Epidermal melanocyte (primary cell): ENCODE measurements around the gene AP2B1.
"Not testable (repeated sequence)": the region's sequence is repeated elsewhere in the genome, so short reads cannot be mapped to it uniquely, and the experiment has no call there.

Source experiments
- DNase-seq: peaks from one replicate; pipeline ENCODE4 v3.0.0; 2011; ENCODE audit warnings: low spot score; ENCODE audit not compliant: insufficient read length

Gene AP2B1

DNA sequence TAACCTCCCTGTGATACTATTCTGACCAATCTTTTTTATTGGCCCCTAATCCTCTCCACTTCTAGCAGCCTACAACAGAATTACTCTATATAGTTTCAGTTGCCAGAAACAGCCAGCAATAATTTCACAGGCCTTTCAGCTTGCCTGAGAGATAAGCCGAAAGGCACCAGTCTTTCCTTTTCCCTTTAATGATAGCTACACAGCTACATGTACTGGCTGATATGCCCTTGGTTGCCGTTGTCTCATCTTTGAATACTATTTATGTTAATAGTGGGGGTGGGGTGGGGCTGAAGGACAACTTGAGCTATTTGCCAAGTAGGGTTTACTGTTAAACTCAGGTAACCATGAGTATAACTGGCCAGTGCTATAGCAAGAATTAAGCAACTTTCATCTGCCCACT is 108.5 kb downstream of the AP2B1 start:
- DNase-seq: no peak

DNA sequence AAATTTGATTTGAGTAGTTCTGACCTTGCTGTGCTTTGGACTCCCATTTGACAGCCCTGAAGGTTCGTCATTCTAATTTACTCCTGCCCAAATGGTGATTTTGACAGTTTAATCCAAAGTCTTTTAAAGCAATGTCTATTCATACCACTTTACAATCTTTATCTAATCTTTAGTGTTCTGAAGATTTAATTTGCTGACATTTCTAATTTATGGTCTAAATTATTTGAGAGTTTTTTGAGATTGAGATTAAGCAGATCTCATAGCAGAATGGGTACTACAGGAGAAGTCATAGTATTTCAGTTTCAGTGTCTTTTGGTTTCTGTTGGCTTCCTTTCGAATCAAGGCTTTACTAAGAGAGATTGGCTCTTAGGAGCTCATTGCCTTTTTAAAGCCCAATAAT is 111.7 kb downstream of the AP2B1 start:
- no peak for DNase-seq

DNA sequence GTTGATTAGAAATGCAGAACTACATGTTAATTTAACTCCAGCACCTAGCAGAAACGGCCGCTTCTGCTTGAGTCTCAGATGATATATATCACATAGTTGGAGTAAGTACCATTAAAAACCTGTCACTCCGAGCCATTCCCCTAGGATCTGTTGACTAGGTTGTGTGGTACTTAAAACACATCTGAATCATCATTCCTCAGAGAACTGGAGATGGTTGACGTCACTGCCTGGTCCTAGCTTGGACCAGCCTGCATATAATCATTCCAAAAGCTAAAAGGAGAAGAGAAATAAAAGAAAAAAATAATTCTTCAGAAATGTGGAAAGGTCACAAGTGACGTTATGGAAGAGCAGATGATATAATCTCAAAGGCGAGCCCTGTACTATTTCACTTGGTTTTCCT is 113.0 kb downstream of the AP2B1 start:
- DNase-seq: no peak

DNA sequence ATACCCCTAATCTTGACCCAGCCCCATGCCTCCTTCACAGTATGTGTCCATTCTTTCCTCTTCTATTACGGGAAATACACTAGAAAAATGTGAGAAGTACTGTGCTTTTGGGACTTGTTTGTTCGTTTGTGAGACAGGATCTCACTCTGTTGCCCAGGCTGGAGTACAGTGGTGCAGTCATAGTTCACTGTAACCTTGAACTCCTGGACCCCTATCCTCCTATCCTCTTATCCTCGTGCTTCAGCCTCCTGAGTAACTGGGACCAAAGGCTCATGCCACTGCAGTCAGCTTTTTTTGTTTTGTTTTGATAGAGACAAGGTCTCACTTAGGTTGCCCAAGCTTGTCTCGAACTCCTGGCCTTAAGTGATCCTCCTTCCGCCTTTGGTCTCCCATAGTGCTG is 114.4 kb downstream of the AP2B1 start:
- no peak for DNase-seq

DNA sequence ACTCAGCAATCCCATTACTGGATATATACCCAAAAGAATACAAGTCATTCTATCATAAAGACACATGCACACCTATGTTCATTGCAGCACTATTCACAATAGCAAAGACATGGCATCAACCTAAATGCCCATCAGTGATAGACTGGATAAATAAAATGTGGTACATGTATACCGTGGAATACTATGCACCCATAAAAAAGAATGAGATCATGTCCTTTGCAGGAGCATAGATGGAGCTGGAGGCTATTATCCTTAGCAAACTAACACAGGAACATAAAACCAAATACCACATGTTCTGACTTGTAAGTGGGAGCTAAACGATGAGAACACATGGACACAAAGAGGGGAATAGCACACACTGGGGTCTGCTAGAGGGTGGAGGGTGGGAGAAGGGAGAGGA is 116.2 kb downstream of the AP2B1 start:
- not testable (repeated sequence) for DNase-seq

DNA sequence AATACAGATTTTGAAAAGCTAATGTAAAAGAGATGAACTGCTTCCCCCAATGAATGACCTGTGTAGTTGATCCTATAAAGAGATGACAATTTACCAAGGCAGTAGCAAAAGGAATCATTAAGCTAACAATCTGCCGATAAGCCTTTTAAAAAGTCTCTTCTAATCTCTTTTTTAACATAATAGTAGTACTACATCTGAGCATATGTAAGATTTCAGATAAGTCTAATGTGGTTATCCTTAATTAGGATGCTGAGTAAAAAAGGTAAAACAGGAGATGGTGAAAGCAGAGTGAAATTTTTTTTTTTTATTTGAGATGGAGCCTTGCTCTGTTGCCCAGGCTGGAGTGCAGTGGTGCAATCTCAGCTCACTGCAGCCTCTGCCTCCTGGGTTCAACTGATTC is 118.1 kb downstream of the AP2B1 start:
- no peak for DNase-seq

DNA sequence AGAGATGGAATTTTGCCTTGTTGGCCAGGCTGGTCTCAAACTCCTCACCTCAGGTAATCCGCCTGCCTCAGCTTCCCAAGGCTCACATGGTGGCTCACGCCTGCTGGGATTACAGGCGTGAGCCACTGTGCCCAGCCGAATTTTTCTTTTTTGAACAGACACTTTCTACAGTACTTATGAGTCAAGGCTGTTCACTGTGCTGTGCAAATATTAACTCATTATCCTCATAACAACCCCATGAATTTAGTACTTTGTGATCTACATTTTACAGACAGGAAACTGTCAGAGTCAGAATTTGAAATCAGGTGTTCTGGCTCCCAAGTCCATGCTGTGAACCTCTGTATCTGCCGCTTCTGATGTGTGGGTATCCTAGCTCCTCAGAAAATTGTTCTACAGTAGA is 118.6 kb downstream of the AP2B1 start:
- DNase-seq: no peak

DNA sequence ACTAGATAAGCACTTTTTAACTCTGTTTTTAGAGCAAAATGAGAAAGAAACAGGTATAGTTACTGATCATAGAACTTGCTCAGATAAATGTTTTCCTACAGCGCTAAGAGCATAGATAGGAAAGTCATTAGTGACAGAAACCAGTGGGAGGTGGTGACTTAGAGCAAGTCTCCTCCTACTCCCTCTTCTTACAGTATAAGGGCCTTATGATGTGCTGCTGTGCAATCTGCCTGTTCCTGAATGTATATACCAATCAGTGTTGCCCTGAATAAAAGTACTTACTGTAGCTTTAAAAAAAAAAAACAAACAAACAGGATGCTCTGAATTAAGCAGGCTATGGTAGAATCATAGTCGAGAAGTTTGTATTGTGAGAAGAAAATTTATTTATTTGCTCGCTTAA is 121.0 kb downstream of the AP2B1 start:
- DNase-seq: no peak

DNA sequence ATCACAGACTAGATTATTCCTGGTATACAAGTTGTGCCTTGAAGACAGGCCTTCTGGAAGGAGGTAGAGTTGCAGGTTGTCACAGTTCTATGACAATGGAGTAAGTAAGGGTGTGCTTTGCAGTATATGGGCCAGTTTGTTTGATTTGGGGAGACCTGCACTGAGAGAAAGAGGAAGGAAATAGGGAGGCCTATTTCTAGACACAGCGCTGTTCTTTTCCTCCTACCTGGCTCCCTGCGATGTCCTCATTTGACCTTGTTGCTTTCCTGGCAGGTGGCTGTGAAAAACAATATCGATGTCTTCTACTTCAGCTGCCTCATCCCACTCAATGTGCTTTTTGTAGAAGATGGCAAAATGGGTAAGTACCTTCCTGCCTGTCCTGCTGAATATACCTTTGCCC is 121.8 kb downstream of the AP2B1 start:
- DNase-seq: no peak

DNA sequence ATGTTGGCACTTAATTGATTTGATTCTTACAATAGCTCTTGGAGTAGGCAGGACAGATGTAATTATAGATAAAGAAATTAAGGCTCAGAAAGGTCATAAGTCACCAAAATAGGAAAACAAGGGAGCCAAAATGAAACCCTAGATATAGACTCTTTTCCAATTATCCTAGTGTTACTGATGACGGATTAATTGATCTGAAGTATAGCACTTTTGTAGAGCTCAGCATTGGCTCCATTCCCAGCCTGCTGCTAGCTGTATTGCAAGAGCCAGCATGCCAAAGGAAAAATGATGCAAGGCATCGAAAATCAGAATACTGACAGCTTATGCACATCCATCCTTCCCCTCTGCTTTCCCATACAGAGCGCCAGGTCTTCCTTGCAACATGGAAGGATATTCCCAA is 122.8 kb downstream of the AP2B1 start:
- DNase-seq: no peak

DNA sequence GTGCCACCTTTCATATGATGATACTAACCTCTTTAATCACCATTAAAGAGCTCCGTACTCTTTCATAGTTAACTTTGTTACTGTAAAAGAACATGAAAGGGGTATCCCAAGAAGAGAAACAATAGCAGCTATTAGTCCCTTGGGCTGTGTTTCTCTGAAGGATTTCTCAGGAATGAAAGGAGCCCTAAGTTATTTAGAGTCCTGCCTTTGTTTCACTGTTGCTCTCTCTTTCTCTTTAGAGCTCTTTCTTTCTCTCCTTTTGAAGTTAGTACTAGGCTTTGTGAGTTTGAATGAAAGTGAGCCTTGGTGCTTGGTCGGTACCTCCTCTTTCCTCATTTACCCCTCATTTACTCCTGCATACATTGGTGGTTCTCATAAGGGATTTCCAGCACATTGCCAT is 123.8 kb downstream of the AP2B1 start:
- DNase-seq: no peak

DNA sequence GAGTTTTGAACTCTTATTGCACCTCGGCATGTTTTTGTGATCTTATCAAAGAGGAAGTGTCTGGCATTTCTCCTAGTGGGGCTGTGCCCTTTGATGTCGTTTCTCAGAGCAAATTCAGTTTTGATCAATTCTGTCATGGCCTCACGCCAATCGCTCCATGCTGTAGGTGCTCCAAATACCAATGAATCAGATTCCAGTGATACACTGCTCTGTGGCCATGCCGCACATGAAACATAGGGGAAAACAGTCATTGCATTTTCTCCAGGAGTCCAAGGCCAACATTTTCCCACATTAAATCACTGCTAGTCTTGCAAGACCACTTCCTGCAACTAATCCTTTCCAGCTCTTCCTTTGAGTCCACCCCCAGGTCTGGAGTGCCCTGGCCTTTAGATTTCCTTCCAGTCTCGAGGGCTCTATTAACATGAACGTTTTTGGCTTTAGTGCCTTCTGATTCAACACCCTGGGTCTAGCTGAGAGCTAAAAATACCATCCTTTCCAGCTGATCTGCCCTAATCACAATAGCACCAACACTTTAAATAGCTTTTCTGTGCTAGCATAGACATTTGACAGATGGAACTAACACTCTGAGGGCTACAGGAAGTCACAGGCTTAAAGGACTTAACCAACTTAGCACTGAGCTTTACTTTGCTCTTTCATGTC is 126.1 kb downstream of the AP2B1 start:
- no peak for DNase-seq

DNA sequence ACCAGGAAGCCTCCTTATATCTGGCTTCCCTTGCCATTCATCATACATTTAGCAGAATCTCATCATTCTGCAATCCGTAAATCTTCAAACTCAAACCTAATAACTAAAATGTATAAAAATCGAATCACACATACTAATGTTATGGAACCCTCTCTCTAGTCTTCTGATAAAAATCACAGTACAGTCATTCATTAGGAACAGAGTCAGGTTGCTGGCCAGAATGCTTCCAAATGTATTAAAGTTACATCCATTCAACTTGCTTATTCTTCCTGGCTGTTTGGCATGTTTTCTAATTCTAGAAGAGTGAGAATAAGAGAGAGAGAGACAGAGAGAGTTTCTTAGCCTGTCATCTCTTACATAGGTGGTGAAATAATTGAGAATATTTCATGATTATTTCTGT is 127.9 kb downstream of the AP2B1 start:
- DNase-seq: no peak

DNA sequence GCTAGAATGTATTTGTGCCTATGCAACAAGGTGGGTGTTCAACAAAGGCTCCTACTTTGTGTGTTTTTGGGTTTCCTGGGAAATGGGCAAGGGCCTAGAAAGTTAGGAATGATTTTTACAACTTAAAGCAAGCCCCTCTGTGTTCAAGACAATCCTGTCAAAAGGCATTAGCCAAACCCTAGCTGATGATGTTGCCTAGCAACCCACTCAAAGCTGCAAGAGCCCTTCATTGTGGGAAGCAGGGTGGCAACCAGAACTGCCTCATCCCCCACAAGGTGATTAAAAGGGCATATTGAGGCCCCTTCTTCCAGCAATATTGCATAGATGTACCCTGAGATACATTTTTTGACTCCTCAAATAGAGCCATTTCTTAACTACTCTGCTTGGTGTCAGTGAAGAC is 128.3 kb downstream of the AP2B1 start:
- DNase-seq: no peak

DNA sequence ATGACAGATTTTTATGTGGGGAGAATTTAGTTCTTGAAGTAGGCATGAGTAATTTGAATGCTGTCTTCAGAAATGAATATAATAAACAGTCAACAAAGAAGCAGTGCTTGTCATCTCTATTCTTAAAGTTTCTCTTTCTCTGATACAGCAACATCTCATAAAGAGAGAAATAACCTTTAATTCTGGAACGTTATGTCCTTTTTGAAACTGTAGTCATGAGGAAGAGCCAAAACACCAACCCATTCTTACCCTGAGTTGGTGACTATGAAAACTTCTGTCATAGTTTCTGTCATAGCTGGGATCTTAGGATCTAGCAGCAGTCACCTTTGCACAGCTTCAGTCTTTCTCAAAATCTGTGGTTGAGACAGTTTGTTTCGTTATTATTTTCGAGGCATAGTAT is 129.1 kb downstream of the AP2B1 start:
- no peak for DNase-seq

DNA sequence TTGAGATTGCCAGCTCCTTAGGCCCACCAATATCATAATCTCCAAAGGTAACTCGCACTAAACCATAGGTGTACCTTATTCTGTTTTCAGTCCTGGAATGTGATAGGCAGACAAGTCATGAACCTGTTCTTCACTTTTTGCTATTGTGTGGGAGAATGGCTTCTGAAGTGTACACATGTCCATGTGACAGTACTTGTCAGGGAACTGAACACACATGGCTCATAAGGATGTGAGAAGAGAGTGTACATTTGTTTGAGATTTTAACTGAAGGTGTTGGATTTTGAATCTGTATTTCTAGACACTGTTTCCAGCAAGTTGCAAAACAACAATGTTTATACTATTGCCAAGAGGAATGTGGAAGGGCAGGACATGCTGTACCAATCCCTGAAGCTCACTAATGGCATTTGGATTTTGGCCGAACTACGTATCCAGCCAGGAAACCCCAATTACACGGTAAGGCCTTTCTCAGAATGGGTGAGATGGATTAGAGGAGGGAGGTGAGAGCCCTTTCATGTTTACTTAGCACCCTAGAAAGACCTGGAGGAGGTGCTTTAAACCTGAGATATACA is 129.9 kb downstream of the AP2B1 start:
- DNase-seq: no peak

DNA sequence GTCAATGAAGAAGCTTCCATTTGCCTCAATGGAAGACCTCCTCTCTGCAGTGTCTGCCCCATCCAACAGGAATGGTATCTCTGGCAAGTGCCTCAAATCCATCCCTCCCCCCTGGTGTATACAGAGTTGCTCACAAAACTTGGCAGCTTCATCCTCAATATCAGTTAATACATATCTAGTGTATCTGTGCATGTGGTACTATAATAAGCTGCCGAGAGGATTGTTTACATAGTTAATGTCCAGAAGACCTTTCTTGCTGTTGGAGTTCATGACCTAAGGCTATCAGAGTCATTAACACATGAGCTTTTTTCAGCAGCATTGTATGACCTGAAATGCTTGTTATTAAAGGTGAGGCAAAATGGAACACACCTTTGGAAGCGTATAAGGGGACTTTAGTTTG is 130.4 kb downstream of the AP2B1 start:
- DNase-seq: no peak

DNA sequence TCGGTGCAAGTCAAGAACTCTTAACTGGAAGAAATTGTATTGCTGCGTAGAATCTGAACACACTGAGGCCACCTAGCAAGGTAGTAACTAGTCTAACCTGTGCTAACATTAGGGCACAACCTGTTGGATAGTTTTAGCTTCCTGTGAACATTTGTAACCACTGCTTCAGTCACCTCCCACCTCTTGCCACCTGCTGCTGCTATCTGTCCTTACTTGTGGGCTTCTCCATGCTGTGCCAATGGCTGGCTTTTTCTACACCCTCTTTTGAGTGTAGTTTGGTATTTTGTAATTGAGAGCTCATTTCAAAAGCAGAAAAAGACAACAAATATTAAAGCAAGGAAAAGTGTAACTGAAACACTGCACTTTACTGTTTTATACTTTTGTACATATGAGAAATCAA is 136.6 kb downstream of the AP2B1 start:
- no peak for DNase-seq

DNA sequence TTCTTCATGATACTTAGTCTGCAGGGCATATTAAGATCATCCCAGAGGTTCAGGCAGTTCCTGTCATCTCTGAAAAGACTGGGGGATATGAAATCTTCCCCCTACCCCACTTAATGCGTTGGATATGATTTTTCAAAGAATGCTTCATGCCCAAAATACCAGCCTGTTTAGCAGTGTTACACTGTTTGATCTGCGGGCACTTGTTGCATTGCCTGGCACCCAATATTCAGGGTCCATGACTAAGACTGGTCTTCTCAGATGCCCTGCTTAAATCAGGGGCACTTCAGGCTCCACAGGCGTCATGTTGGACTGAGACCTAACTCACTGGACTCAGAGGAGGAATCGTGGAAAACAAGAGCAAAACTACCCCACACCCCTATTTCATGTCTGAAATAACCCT is 137.9 kb downstream of the AP2B1 start:
- DNase-seq: no peak

DNA sequence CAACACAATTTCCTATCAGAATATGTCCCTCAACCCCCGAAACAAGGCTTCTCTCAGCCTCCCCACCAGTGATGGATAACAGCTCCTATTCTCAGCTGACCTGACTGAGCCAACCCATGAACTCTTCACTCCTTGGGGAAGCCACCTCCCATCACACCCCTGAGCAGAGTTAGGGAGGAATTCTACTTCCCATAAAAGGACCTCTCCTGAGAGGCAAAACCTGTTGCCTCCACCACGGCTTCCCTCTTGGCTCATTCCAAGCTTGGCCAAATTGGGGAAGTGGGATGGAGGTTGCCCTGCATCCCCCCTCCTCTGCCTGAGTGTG is 138.6 kb downstream of the AP2B1 start:
- DNase-seq: no peak

DNA sequence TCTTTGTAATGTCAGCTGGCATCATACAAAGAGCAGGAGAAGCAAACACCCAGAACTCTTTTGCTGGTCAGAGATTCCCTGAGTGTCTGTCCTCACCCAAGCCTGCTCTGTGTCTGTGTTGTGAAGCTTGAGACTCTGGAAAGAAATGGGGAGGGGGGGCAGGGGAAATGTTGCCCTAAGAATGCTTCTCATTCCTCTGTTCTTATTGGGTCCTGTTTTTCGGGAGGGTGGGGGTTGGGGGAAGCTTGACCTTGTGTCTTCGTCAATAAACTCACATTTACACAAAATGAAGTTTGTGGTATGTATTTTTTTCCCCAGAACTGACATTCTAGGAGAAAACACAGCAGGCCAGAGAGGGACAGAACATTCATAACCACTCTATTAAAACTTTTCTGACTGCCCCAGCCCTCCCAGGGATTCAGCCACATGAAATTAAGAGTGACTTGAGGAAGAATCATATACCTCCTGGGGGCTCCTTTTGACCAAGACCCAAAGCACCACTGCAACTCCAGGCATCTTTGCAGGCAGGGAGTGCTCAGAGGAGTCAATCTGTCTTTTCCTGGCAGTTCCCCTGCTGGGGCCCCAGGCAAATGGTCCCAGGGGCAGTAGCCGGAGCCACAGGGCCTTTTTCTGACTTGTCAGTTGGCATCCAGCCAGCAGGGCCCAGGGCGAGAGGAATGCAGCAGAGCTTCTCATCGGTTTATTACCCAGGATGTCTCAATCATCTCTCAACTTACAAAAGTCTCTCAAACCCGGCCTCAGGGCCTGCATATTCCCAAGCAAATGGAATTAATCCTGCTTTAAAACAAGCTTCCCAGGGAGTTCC is 139.2 kb downstream of the AP2B1 start:
- DNase-seq: peak; percentile 75

DNA sequence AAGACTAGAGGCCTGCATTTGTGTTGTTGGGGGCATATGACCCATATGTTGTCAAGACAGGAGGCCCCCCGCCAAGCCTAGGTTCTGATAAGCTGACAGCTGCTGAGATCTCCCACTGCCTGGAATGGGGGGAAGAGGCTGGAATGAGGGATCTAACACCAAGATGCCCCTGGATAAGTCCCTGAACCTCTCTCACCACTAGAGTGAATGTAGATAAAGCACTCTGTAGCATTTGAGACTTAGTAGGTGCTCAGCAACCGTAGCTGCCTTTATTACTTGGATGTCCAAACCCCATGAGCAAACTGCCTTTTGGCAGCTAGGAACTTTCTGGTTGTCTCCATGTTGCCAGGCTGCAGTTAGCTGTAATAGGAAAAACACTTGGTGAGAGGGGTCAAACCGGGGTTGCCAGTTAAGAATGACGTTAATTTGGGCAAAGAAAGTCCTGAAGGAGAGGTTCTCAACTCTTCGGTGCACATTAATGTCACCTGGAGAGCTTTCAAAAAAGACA is 139.9 kb downstream of the AP2B1 start:
- no peak for DNase-seq

DNA sequence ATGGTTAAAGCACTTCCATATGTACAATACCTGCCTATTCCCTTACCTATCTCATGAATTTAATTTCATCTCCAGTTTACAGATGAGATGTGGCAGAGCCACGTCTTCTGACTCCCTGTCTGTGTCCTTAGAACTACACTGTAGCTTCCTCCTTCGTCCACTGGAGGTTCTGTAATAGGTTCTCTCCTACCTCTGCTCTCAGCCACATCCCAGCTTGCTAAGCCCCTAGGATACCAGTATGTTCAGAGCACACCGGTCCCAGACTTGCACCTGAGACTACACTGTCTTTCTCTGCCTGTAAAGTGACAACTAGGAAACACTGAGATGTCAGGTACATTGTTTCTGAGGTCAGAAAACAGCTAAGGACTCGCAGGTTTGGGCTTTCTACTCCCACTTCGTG is 140.5 kb downstream of the AP2B1 start:
- no peak for DNase-seq
